Left ventricle myocardium superior (tissue), 1 donor: Measurements from ENCODE around the gene WHRN. TPM values are rescaled to one million over a fixed set of nuclear protein-coding genes. Genes with fewer than 3 reads are reported as not detected.

Source experiments
- ATAC-seq: fragments of 200-7000 bp; cut with Tn5 transposase; one replicate; pipeline ENCODE4 v1.9.1; 2020; ENCODE audit warnings: mild to moderate bottlenecking, moderate library complexity
- DNase-seq: peaks from one replicate; pipeline ENCODE4 v3.0.0-alpha.2; 2020
- intact Hi-C: fragments of 100-400 bp; cut with micrococcal nuclease; formaldehyde crosslinking; loops from one replicate; pipeline ENCODE4 v1.11.0; 2022
- total RNA-seq: library from RNA; stranded (reverse); fragmentation: NEBNext Ultra II Directional; extraction: Animal tissue kit (Norgen Biotek cat#: 25700); gene quantifications from one replicate; pipeline ENCODE4 v1.2.1, GENCODE V29; 2021
- donor health status: DM: no; HTN: yes; CAD: no; lungs with severe emphysema.

Gene WHRN
- total RNA-seq, 1 donor from 2014 or later: 0.57 TPM

DNA sequence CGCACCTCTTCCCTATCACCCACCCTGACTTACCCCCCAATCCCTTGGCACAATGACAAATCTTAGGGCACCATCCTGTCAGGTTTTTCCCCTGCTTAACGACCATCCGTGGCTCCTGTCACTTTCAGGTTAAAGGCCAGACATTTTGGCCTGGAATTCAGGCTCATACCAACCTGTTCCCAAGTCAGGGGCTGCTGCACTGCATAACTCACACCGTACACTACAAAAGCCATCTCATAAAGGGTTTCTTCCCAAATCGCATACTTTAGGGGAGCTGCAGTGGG lies 110.0 kb downstream of the WHRN start:
- intact Hi-C loops: no loop called here
- ATAC-seq (no peak), DNase-seq (no peak)

DNA sequence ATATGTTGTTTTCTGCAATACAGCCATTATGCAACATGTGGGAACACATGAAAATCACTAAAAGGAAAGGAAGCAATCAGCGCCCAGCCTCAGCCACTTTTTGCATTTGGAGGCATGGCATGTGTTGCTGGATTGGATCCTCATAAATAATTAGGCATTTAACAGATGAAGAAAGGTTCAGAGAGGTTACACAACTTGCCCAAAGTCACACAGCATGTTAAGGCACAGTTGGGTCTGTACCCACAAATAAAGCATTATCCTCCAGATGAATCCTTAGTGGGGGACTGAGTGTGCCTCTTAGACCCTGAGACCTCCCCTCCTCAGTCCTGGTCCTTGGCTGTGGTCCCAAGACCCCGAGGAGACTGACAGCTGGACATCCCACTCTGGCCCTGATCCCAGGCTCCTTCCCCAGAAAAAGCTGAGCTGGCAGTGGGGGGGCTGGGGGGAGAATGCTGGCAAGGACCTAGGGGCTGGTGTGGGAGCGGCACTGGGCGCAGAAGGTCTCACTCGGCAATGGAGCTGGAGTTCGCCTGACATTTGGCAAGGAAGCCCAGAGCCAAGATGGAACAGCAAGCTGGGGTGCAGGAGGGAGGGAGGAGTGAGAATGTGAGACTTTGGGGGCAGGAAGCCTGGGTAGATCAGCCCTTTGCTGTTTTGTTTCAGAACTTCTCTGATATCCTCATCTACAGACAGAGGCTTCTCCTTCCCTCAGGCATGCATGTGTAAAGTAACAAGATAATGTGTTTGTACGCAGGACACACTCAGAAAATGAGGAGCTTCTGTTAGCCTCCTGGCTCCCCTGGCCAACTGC lies 110.5 kb downstream of the WHRN start:
- no peak for ATAC-seq
- intact Hi-C loops: no loop called here
- DNase-seq: no peak

DNA sequence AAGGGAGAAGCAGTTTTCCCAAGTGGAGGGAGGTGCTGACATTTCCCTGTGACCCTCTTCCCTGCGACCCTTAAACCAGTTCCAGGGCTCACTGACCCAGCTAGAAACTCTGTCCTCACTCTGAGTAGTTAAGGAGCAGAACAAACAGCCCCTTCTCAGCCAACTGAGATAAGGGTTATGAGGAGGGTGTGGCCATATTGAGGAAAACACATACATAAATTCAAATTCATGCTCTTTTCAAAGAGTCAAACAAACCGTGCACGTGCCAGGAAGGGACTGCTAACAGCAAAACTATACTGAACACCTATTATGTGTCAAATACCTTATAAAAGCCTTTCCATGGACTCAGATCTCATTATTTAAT lies 112.5 kb downstream of the WHRN start:
- DNase-seq: no peak
- intact Hi-C loops: no loop called here
- ATAC-seq: no peak

DNA sequence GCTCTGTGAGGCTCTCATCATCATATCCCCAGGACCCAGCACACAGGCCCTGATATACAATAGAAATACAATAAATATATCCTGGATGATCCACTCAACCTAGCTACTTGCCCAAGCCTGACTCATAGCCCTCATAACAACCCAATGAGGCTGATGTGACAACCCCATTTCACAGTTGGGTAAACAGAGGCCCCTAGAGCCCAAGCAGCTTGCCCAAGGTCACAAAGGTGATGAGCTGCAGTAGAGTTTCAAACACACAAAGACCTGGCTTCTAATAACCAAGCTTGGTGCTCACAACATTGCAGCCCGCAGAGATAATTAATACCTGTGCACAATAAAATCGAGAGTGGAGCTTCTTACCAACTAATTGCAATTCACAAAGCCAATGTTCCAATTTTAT lies 114.3 kb downstream of the WHRN start:
- ATAC-seq (no peak), DNase-seq (no peak)
- intact Hi-C loops: no loop called here

DNA sequence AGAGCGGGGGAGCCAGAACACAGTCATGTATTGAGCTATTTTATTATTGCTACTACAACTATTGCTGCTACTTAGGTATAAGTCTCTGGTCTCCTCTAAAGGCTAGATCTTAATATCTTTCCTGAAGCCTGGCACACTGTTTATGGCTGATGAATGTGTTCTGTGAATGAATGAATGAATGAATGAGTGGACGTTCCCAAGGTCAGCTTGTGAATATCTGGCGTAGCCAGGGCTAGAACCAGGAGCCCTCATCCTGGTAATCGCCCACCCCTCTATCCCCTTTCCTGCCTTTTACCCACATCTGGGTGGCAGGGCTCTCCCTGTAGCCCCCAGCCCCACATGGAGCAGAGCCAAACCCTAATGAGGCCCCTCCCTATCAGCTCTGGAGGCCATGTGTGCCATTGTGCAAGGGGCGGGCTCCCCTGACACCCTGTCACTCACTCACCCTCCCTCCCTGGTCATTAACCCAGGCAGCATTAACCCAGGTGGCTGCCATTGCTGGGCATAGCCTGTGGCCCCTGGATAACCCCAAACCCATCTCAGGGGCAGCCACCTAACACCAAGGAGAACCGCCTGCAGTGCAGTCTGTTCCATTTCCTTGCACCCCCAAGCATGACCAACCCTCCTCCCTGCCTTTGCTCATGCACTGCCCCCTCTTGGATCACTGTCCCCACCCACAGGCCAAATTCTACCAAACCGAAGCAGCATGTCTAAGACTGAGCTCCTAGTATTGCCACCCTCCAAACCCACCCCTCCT lies 115.5 kb downstream of the WHRN start:
- intact Hi-C loops: no loop called here
- no peak for ATAC-seq
- DNase-seq: no peak

DNA sequence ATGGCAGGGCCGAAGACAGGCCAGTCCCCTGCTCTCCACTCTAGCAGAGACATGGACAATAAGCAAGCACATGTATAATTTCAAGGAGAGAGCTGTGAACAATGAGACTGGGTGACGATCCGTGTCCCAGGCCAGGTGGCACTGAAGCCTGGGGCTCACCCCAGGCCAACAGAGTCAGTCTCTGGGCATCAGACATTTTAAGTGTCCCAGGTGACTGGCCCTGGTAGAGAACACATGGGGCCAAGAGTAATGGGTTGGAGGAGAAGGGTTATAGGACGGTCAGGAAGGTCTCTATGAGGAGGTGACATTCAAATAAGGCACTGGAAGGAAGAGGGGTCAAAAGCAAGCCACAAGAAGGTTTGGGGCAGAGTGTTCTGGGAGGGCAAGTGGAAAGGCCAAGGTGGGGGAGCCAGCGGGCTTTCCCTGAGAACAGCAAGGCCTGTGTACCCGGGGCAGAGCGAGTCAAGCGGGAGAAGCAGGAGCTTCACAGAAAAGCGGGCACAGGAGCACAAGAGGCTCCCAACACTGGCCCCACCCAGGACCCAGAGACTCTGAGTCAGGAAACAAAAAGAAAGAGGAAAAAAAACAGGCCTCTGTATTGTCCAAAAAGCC lies 116.4 kb downstream of the WHRN start:
- DNase-seq: no peak
- no peak for ATAC-seq
- intact Hi-C loops: no loop called here

DNA sequence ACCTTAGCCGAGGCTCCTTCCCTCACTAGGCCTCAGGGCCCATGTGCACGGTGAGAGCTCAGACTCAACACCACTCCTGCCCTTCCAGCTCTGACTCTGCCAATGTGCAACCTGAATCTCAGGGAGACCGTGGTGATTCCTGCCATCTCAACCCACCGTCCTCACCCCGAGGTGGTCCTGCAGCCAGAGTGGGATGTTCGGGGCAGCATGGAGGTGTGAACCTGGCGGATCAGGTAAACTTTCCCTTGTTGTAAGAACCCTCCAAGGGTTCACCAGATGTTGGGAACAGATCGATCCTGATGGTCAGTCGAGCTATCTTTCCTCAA lies 117.0 kb downstream of the WHRN start:
- intact Hi-C loops: no loop called here
- DNase-seq (no peak), ATAC-seq (no peak)

DNA sequence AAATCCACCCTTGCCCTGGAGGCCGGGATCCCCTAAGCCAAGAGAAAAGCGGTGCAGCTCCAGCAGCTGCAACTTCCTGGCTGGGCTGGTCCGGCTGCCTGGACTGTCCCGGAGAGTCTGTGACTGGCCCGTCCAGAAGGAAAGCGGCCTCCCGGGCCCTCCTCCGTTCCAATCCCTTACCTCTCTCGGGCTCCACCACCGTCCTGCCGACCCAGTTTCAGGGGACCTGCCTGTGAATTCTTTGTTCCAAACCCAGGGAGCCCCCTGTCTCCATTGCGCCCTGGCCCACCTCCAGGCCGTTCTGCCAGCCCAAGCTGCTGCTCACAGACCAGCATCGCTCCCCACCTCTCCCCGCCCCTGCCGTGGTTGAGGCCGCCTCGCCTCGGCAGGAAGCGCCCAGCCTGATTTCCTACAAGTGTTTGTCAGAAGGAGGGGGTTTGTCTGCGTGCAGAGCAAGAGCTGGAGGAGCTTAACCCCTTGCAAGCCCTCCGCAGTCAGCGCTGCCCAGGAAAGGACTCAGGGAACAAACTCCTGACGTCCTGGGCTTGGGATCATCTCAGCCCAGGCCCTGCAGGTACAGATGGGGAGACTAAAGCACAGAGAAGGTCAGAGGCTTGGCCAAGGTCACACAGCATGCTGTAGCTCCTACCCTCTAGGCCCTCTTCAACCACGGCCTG lies 117.5 kb downstream of the WHRN start, which contains the start of gene AKNA:
AKNA (minus strand) TSS at position 303 of the 677 bp plus-strand sequence. CDS start 6,649 bp downstream, outside the sequence.
- peak; percentile 81 for DNase-seq
- peak; percentile 73 for ATAC-seq
- intact Hi-C loops: no loop called here

DNA sequence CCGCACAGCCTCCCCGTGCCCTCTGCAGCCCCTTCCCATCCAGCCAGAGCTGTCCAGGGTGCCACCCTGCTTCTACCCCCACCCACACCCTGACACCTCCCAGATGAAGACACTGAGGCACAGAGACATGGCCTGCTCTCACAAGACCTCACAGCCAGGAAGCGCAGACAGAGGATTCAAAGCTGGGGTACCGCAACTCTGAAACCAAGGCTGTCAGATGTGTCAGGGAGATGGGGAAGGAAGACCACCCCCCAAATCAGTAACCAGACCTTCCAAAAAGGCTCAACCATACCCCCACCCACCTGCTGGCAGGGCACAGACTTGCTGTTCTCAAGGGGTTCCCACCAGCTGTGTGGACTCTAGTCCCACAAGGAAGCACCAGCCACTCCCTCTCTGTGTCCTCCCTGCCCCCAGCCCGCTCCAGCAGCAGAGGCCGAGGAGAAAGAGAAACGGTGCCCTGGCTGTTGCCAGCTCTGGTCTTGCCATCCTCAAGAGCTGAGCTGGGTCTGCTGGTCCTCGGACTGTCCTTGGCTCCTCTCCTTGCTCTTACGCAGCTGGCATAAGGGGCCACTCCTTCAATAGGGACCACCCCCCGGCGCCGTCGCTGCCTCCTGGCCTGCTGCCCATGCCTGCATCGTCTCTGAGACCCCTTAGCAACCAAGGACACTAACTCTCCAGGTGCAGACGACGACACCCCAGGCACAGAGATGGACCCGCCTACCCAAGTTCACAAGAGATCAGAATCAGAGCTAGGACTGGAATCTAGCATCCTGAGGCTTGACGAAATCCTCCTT lies 118.2 kb downstream of the WHRN start:
- DNase-seq (peak; percentile 52), ATAC-seq (peak; percentile 32)

DNA sequence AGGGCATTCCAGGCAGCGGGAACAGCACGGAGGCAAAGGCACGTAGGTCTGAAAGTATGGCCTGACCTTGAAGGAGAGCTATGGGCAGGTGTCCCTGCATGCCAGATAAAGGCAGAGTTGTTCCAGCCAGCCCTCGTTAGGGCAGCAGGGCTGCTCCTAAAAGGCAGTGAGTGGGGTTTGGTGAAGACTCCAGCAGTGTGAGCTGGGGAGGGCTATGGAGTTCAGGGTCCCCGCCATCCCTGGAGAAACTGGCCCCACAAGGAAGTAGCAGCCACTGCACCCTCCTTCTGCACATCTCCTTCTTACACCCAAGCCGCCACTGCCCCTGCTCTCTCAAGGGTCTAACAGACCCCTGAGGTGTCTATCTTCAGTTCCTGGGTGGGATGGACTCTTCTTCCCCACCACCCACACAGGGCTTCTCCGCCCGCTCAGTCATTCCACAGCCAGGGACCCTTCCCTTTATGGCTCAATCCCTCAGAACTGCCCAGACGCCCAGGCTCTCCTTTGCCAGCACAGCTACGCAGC lies 118.8 kb downstream of the WHRN start:
- ATAC-seq (peak; percentile 17), DNase-seq (no peak)
- intact Hi-C loops: no loop called here

More for the DNA sequence above, 118.2 kb downstream of the WHRN start:
- intact Hi-C loops: no loop called here

DNA sequence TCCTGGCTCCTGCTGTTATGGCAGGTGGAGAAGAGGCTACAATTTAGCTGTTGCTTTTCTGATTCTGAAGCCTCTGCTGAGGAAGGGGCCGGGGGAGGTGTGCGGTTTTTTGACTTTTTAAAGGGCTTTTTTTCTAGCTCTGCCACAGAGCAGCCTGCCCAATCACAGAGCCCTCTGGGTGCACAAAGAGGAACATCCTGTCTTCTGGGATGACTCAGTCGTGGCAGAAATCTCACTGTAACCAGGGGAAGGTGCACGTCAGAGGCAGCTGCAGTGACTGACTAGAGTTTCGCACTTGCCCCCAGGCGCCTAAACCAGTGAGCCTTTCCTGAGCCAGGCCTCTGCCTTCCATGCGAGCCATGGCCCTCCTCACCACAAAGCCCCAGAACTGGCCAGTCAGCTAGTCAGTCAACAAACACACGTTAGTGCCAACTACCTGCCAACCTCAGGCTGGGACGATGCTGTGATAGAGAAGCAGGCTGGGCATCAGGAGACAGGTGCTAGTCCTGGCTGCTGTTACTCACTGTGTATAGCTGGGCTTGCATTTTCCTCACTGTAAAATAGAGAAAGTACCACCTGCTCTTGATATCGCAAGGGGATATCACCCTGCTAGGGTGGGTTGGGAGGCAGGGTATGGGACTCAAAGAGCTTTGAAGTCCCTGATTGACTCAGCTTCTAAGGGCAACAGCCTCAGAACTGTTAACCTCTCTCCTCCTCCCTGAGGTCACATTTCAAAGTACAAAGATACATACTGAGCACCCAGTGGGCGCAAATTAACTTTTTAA lies 119.7 kb downstream of the WHRN start:
- ATAC-seq (peak; percentile 28), DNase-seq (peak; percentile 67)
- intact Hi-C loops: no loop called here

DNA sequence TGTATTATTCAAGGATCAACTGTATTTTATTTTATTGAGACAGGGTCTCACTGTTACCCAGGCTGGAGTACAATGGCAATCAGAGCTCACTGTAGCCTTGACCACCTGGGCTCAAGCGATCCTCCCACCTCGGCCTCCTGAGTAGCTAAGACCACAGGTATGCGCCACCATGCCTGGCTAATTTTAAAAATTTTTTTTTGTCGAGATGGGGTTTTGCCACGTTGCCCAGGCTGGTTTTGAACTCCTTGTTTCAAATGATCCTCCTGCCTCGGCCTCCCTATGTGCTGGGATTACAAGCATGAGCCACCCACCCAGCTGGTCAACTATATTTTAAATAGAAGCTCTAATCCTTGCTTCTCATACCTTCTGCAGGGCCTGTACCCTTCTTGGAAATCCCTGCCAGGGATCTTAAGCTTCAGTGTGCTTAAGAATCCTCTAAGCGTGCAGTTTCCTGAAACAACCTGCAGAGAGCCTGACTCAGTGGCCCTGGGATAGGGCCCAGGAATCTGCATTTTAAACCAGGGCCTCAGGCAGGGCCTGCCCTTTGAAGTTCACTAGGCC lies 120.4 kb downstream of the WHRN start:
- intact Hi-C loops: no loop called here
- no peak for ATAC-seq
- DNase-seq: no peak

DNA sequence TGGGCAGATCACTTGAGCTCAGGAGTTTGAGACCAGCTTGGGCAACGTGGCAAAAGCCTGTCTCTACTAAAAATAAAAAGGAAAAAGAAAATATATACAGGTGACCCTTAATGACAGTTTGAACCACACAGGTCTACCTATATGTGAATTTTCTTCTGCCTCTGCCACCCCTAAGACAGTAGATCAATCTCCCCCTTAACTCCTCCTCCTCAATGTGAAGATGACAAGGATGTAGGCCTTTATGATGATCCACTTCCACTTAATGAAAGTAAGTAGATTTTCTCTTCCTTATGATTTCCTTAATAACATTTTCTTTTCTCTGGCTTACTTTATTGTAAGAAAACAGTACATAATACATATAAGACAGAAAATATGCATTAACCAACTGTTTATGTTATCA lies 120.9 kb downstream of the WHRN start:
- ATAC-seq: no peak
- intact Hi-C loops: no loop called here
- DNase-seq: no peak

DNA sequence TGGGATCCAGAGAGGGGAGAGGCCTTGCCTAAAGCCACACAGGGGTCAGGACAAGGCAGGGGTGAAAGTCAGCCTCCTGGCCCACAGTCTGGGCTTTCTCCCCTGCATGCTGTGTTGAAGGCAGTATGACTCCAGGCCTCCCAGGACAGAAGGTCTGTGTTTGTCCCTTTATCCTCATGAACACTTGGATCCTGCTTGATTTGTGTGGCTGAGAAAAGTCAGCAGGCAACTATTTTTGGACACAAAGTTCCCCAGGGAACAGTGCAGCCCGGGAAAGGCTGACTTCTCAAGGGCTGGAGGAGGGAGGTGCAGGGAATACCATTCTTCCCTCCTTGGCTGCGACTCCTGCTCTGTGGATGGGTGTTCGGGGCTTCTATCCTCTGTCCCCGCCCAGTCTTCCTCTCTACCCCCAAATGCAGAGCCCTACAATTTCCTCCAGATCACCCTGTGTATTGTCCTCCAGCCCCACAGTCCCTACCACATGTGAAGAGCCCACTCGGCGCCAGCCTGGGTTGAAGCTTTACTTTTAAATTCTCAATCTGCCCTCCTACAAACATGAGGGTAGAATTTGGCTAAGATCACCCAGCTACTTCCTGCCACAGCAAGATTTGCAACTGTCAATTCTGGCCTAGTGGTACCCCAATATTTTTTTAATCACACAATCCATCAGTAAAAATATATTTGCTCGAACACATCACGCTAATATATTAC lies 121.6 kb downstream of the WHRN start:
- DNase-seq (no peak), ATAC-seq (peak; percentile 66)
- intact Hi-C loops: no loop called here

DNA sequence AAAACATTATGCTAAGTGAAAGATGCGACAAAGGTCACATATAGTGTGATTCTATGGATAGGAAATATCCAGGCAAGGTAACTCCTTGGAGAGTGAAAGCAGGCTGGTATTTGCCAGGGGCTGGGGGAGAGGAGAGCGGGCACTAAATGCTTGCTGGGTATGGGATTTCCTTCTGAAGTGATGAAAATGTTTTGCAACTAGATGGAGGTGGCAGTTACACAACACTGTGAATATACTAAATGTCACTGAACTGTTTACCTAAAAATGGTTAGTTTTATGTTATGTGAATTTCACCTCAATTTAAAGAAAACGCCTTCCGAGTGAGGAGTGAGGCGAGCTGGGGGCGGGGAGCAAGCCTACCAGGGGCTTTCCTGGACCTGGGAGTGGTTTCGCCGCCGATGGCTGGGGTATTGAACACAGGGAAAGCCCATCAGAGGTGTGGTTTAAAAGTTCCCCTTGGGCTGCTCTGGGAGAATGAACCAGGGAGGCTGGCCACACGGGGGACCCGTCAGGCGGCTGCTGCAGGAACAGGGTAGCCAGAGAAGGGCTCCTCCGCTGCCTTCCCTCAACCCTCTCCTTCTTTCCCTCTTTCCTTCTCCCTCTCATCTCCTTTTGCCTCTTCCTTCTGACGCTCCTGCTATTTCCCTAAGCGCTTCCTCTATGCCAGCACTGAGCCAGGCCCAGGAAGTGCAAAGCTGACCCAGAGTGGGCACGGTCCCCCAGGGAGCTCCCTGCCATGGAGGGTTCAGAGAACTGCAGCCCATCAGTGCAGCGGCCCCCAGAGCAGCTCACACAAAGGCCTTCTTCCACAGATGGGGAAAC lies 122.4 kb downstream of the WHRN start:
- intact Hi-C loops: no loop called here
- ATAC-seq (peak; percentile 2), DNase-seq (peak; percentile 54)

DNA sequence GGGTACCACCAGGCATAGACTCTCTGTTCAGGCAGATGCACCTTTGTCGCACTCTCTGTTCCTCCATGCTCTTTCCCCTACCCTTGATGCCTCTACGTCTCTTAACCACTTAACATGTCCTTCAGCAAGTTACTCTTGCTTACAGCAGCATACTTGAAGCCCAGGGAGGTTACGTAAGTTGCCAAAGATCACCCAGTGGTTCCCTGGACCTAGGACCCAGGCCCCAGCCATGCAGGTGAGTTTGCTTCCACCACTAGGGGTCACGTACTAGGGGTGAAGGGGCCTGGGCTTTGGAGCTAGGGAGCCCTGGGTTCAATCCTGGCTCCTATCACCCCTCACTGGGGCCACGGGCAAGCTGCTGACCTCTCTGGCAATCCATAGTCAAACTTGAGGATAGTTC lies 126.4 kb downstream of the WHRN start:
- intact Hi-C loops: no loop called here
- no peak for DNase-seq
- no peak for ATAC-seq

DNA sequence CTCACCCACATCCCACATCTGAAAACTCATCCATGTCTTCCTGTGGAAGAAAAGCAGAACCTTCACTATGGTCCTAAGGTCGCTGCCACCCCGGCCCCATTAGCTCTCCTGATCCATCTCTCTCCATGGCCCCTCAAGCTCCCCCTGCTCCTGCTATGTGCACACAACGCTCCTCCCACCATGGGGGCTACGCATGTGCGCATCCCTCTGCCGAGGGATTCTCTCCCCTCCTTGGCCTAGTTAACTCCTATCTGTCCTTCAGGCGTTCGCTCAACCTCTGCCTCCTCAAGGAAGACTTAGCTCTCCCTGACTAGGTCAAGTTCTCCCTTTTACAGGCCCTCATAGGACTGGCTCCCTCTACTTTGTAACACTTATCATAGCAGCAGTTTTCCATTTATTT lies 127.3 kb downstream of the WHRN start:
- intact Hi-C loops: no loop called here
- ATAC-seq (no peak), DNase-seq (no peak)
